HEK293T (cell line): ENCODE results near the gene CNTN5.

Source experiments
- ARNT ChIP-seq: fragments of 450-650 bp; IDR thresholded peaks from 2 replicates; pipeline ENCODE4 v1.6.1; 2017; ENCODE audit warnings: mild to moderate bottlenecking
- BHLHE40 ChIP-seq: fragments of 450-650 bp; IDR thresholded peaks from 2 replicates; pipeline ENCODE4 v1.6.1; 2016; ENCODE audit warnings: mild to moderate bottlenecking, moderate library complexity, borderline replicate concordance
- CTBP1 ChIP-seq: fragments of 450-650 bp; IDR thresholded peaks from 2 replicates; pipeline ENCODE4 v1.6.1; 2016; ENCODE audit warnings: borderline replicate concordance
- FOXA1 ChIP-seq: fragments of 450-650 bp; IDR thresholded peaks from 2 replicates; pipeline ENCODE4 v1.6.1; 2016; ENCODE audit warnings: mild to moderate bottlenecking
- FOXK2 ChIP-seq: fragments of 450-650 bp; IDR thresholded peaks from 2 replicates; pipeline ENCODE4 v1.6.1; 2016; ENCODE audit warnings: mild to moderate bottlenecking
- FOXM1 ChIP-seq: fragments of 450-650 bp; IDR thresholded peaks from 2 replicates; pipeline ENCODE4 v1.6.1; 2017; ENCODE audit warnings: mild to moderate bottlenecking, borderline replicate concordance
- HDGF ChIP-seq: fragments of 450-650 bp; IDR thresholded peaks from 2 replicates; pipeline ENCODE4 v1.6.1; 2017; ENCODE audit warnings: antibody characterized with exemption, borderline replicate concordance
- NFRKB ChIP-seq: fragments of 450-650 bp; IDR thresholded peaks from 2 replicates; pipeline ENCODE4 v1.6.1; 2016; ENCODE audit warnings: mild to moderate bottlenecking, moderate library complexity
- SP1 ChIP-seq: fragments of 450-650 bp; IDR thresholded peaks from 2 replicates; pipeline ENCODE4 v1.6.1; 2017
- SUZ12 ChIP-seq: fragments of 450-650 bp; IDR thresholded peaks from 2 replicates; pipeline ENCODE4 v1.6.1; 2016; ENCODE audit warnings: mild to moderate bottlenecking
- TARDBP ChIP-seq: fragments of 450-650 bp; IDR thresholded peaks from 2 replicates; pipeline ENCODE4 v1.6.1; 2016
- ZNF384 ChIP-seq: fragments of 450-650 bp; IDR thresholded peaks from 2 replicates; pipeline ENCODE4 v1.6.1; 2016
- TF ChIP-seq, protein P1 (sequence below): fragments of 450-650 bp; IDR thresholded peaks from 2 replicates; pipeline ENCODE4 v1.6.1; 2016

DNA sequence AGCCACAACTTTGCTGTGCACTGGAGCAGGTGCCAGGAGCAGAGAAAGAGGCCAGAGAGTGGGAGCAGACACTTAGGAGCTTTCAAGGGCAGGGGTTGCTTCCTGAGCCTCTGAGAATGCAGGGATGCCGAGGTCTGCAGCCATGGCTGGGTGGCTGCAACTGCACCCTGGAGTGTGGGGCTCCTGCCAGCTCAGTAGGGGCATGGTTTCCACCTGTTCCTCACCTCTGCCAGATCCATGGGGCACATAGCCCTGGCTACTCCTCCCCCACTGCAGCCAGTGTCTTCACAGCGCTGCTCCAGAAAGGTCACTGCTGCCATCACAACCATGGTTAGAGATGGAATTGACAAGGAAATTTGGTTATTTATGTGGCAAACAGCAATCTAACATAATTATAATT, 404.8 kb downstream of the CNTN5 start:
- TF ChIP-seq NFRKB (no peak), FOXK2 (no peak), SUZ12 (no peak), SP1 (no peak), FOXA1 (no peak), TARDBP (no peak), ZNF384 (no peak), BHLHE40 (no peak), FOXM1 (no peak), ARNT (no peak), HDGF (no peak), CTBP1 (no peak)
- TF ChIP-seq, protein P1, sequence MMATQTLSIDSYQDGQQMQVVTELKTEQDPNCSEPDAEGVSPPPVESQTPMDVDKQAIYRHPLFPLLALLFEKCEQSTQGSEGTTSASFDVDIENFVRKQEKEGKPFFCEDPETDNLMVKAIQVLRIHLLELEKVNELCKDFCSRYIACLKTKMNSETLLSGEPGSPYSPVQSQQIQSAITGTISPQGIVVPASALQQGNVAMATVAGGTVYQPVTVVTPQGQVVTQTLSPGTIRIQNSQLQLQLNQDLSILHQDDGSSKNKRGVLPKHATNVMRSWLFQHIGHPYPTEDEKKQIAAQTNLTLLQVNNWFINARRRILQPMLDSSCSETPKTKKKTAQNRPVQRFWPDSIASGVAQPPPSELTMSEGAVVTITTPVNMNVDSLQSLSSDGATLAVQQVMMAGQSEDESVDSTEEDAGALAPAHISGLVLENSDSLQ, result no peak
